ENCODE data around the gene SPDYE1. TPM values are rescaled to one million over a fixed set of nuclear protein-coding genes. Genes with fewer than 3 reads are reported as not detected.

Gene SPDYE1
- total RNA-seq, 1 donor from 2014 or later, result not detected

DNA sequence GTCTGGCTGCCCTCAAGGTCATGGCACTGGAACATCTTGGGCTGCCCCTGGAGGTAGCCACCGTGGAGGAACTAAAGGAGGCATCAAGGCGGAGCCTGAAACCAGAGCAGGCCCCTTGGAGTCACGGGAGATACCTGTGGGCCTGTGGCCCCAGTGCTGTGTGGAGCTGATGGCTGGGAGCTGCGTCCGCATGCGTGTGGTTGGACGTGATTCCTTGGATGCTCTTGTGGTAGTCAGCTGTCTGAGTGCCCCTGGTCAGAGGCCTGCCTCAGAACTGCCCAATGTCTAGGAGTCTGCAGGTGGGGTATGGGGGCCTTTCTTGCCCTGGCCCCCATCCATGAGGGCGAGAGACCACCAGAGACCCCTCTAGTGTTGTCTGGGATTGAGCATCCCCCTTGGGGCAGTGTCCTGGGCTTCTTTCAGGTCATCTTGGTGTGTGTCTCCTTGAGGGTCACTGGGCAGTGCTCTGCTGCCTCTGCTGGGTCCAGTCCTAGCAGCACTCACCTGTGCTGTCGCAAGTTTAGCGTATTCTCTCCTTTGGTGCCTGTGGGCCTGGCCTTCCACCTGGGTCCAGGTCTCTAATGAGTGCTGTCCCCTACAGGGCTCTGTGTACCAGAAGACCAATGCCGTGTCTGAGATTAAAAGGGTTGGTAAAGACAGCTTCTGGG lies 59.6 kb downstream of the SPDYE1 start:
- no peak for TF ChIP-seq CTCF (IDR thresholded peaks at IDR 0.05; ENCODE audit: unreplicated experiment)
- H3K27me3 Mint-ChIP-seq (ENCODE audit: low read depth), result no peaks in the 10 kb centered on the region
- H3K4me1 Mint-ChIP-seq, result no peaks in the 10 kb centered on the region
- no peak overlapping the region for H3K27ac Mint-ChIP-seq
- no peak overlapping the region for H3K4me3 Mint-ChIP-seq
- no peak for DNase-seq (ENCODE audit: low spot score in 2 of 2, unreplicated experiment in 2 of 2)
- peaks cover 42% of the 10 kb centered on the region for H3K36me3 Mint-ChIP-seq
- peaks cover 8% of the 10 kb centered on the region for H3K9me3 Mint-ChIP-seq

DNA sequence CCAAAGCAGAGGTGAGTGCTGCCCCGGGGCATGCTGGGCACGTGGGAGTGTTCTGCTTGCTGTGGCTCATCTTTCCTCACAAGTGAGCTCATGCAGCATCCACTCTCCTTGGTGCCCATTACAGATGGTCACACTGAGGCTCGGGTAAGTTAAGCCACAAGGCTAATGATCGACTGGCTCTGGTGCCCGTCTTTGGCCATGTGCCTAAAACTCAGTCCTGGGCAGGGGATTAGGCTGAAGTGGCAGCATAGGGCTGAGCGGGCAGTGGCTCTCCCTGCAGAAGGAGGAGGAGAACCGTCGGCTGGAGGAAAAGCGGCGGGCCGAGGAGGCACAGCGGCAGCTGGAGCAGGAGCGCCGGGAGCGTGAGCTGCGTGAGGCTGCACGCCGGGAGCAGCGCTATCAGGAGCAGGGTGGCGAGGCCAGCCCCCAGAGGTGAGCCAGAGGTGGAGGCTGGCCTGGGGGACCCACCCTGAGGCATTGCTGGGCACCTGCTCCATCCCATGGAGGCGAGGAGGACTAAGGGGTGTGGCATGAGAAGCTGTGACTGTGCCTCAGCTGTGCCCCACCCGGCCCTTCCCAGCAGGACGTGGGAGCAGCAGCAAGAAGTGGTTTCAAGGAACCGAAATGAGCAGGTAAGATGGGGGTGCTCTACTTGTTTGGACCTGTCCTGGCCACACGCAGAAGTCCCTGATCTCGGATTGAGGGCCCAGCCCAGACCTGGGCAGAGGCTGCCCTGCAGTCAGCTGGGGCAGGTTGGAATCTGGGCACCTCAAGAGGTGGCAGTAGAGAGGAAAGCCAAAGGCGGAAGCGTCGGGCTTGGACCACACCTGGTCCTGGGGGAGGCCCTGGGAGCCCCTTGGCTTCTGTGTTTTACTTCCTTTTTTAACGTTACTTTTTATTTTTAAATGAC lies 60.4 kb downstream of the SPDYE1 start:
- Mint-ChIP-seq H3K27ac (no peak overlapping the region), H3K27me3 (ENCODE audit: low read depth) (no peaks in the 10 kb centered on the region), H3K9me3 (peaks cover 8% of the 10 kb centered on the region), H3K4me1 (no peaks in the 10 kb centered on the region), H3K4me3 (no peak overlapping the region), H3K36me3 (peaks cover 35% of the 10 kb centered on the region)
- no peak for TF ChIP-seq CTCF (IDR thresholded peaks at IDR 0.05; ENCODE audit: unreplicated experiment)
- DNase-seq (ENCODE audit: low spot score in 2 of 2, unreplicated experiment in 2 of 2), result no peak

GRCh38 chr7:44058759-44059218 lies 61.1 kb downstream of the SPDYE1 start:
- no peak for DNase-seq (ENCODE audit: low spot score in 2 of 2, unreplicated experiment in 2 of 2)
- Mint-ChIP-seq H3K4me1 (no peaks in the 10 kb centered on the region), H3K27me3 (ENCODE audit: low read depth) (peaks cover 2% of the 10 kb centered on the region), H3K27ac (no peak overlapping the region), H3K4me3 (no peak overlapping the region), H3K36me3 (peaks cover 34% of the 10 kb centered on the region), H3K9me3 (peaks cover 8% of the 10 kb centered on the region)
- TF ChIP-seq CTCF (IDR thresholded peaks at IDR 0.05; ENCODE audit: unreplicated experiment), result no peak

DNA sequence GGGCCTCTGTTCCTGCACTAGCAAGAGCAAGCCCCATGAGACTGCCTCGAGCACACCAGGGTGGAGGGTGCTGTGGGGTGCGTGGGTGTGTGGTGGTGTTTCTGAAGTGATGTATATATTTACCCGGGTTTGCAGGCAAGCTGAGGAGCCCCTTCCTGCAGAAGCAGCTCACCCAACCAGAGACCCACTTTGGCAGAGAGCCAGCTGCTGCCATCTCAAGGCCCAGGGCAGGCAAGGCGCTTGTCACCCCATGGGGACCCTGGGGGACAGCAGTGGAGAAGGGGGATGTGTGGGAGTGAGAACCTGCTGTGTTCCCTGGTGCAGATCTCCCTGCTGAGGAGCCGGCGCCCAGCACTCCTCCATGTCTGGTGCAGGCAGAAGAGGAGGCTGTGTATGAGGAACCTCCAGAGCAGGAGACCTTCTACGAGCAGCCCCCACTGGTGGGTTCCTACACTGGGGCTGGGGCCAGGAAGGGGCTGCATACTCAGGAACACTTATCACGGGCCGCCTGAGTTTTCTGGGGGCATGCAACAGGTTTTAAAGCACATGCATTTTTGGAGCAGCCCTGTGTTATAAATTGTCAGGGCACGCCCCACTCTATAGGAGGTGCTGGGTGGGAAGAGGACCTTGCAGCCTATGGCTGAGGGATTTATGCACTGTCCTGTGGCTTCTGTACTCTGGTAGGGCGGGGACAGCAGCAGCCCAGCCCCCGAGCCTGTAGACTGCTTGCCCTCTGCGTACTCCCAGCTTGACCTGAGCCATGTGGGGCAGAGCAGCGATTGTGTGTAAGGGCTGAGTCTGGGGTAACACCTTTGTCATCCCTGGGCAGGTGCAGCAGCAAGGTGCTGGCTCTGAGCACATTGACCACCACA lies 61.8 kb downstream of the SPDYE1 start:
- H3K27ac Mint-ChIP-seq, result no peak overlapping the region
- peaks cover 8% of the 10 kb centered on the region for H3K9me3 Mint-ChIP-seq
- no peak for DNase-seq (ENCODE audit: low spot score in 2 of 2, unreplicated experiment in 2 of 2)
- H3K4me1 Mint-ChIP-seq, result no peaks in the 10 kb centered on the region
- TF ChIP-seq CTCF (IDR thresholded peaks at IDR 0.05; ENCODE audit: unreplicated experiment), result no peak
- peaks cover 32% of the 10 kb centered on the region for H3K36me3 Mint-ChIP-seq
- no peak overlapping the region for H3K4me3 Mint-ChIP-seq
- H3K27me3 Mint-ChIP-seq (ENCODE audit: low read depth), result peaks cover 5% of the 10 kb centered on the region

Small RNA genes within 50 kb of the gene (microRNA-seq; reads per million reads assigned to microRNA genes)
- gene MIR6837, result not detected

Other genes starting within 250 kb of the SPDYE1 start
- gene BLVRA, start 239.2 kb upstream of the SPDYE1 start, total RNA-seq, result 27.3 to 29.6 TPM (median 28.9 TPM) in 3 replicates
- 59.4 to 66.6 TPM (median 65.5 TPM) in 3 replicates for gene MRPS24, start 128.4 kb upstream of the SPDYE1 start, total RNA-seq
- gene URGCP, start 91.3 kb upstream of the SPDYE1 start, total RNA-seq, result 36.8 to 42.5 TPM (median 38.8 TPM) in 3 replicates
- 8.9 to 10.1 TPM (median 10.1 TPM) in 3 replicates for gene UBE2D4, start 71.5 kb upstream of the SPDYE1 start, total RNA-seq
- 62.6 to 70.9 TPM (median 64.5 TPM) in 3 replicates for gene DBNL, start 46.8 kb downstream of the SPDYE1 start, total RNA-seq
- 0.99 to 1.7 TPM (median 1.2 TPM) in 3 replicates for gene PGAM2, start 67.7 kb downstream of the SPDYE1 start, total RNA-seq
- gene POLM, start 84.6 kb downstream of the SPDYE1 start, total RNA-seq, result 27.1 to 29.8 TPM (median 29.0 TPM) in 3 replicates
- 94.3 to 96.8 TPM (median 95.2 TPM) in 3 replicates for gene AEBP1, start 106.4 kb downstream of the SPDYE1 start, total RNA-seq
- 117 to 126 TPM (median 125 TPM) in 3 replicates for gene POLD2, start 125.7 kb downstream of the SPDYE1 start, total RNA-seq
- gene MYL7, start 143.4 kb downstream of the SPDYE1 start, total RNA-seq, result 11.4 to 14.3 TPM (median 12.5 TPM) in 3 replicates
- 1.5 to 2.4 TPM (median 2.2 TPM) in 3 replicates for gene GCK, start 191.5 kb downstream of the SPDYE1 start, total RNA-seq
- gene YKT6, start 203.1 kb downstream of the SPDYE1 start, total RNA-seq, result 80.6 to 85.0 TPM (median 83.7 TPM) in 3 replicates

Data from mesothelial cell of epicardium (in vitro differentiated cells).